Activated T-helper 17 cell treated with anti-CD3 and anti-CD28 coated beads, Interleukin-2, amount 50 U/mL, for 72 hours (primary cell): Measurements from ENCODE around the gene CDH16. TPM values are rescaled to one million over a fixed set of nuclear protein-coding genes. Genes with fewer than 3 reads are reported as not detected.
"Not testable (repeated sequence)": the region's sequence is repeated elsewhere in the genome, so short reads cannot be mapped to it uniquely, and the experiment has no call there.

Experiments used
- ATAC-seq: fragments of 150-1000 bp; cut with Tn5 transposase; replicated peaks from 2 replicates; pipeline ENCODE4 v1.10.0; 2021; ENCODE audit warnings: mild to moderate bottlenecking, moderate library complexity
- H3K27ac Mint-ChIP-seq: one replicate; pipeline ENCODE4 v1.8.0; 2022; ENCODE audit warnings: mixed read lengths
- H3K27me3 Mint-ChIP-seq: one replicate; pipeline ENCODE4 v1.8.0; 2022; ENCODE audit warnings: mixed read lengths
- H3K36me3 Mint-ChIP-seq: one replicate; pipeline ENCODE4 v1.8.0; 2022; ENCODE audit warnings: low read depth, mild to moderate bottlenecking, mixed read lengths
- H3K4me1 Mint-ChIP-seq: one replicate; pipeline ENCODE4 v1.8.0; 2022; ENCODE audit warnings: mixed read lengths
- H3K4me3 Mint-ChIP-seq: one replicate; pipeline ENCODE4 v1.8.0; 2022; ENCODE audit warnings: mild to moderate bottlenecking, mixed read lengths
- H3K9me3 Mint-ChIP-seq: one replicate; pipeline ENCODE4 v1.8.0; 2022; ENCODE audit warnings: mixed read lengths
- total RNA-seq, 2 donors: library from RNA; stranded (reverse); gene quantifications; one replicate each; pipeline ENCODE4 v1.2.3, GENCODE V29; 2022

Gene CDH16
- total RNA-seq, 2 donors from 2014 or later = not detected

DNA sequence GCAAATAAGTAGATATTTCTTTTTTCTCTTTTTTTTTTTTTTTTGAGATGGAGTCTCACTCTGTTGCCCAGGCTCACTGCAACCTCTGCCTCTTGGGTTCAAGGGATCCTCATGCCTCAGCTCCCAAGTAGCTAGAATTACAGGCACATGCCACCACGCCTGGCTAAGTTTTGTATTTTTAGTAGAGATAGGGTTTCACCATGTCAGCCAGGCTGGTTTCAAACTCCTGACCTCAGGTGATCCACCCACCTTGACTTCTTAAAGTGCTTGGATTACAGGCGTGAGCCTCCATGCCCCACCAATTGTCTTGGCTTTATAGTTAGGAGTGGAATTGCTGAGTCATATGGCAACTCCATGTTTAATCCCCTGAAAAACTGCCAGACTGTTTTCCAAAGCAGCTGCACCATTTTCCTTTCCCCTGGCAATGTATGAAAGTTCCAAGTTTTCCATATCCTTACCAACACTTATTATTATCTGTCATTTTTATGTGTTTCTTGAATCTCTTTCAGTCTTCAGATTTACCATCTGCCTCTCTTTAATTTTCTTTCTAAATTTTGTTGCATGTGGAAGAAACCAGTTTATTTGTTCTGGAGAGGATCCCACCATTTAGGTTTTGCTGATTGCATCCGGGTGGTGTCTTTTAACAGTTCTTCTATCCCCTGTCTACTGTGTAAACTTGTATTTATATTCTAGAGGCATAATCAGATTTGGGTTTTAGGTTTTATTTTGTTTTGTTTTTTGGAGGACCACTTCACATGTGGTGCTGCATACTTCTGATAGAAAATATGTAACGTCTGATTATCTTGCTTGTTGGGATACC is 32.5 kb upstream of the CDH16 start:
- Mint-ChIP-seq H3K9me3 (peaks cover 5% of the 10 kb centered on the region), H3K4me1 (peaks cover 9% of the 10 kb centered on the region), H3K27me3 (peaks cover 36% of the 10 kb centered on the region), H3K4me3 (peak overlapping the region; percentile 3), H3K27ac (no peak overlapping the region), H3K36me3 (no peaks in the 10 kb centered on the region)
- ATAC-seq = no peak

GRCh38 chr16:66950437-66950836 is 31.8 kb upstream of the CDH16 start:
- Mint-ChIP-seq H3K4me3 (peak overlapping the region; percentile 3), H3K36me3 (no peaks in the 10 kb centered on the region), H3K4me1 (peaks cover 9% of the 10 kb centered on the region), H3K27me3 (peaks cover 36% of the 10 kb centered on the region), H3K27ac (no peak overlapping the region), H3K9me3 (peaks cover 5% of the 10 kb centered on the region)
- ATAC-seq = peak; percentile 25

DNA sequence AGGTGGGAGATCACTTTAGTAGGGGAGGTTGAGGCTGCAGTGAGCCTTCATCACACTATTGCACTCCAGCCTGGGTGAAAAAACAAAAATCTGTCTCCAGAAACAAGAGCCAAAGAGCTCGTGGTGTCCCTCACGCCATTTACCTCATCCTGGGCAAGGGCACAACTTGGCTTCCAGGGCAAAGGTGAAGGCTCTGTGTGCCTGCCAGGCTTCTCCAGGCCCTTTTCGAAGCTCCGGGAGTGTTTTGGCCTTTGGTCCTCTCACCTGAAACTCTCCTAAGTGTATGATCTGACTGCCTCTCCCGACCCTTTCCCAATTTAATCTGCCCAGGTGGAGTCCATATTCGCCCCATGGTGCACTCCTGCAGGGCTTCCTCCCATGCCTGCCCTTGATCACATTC is 30.8 kb upstream of the CDH16 start:
- no peak for ATAC-seq
- Mint-ChIP-seq H3K4me1 (peaks cover 9% of the 10 kb centered on the region), H3K4me3 (peak overlapping the region; percentile 17), H3K9me3 (peaks cover 5% of the 10 kb centered on the region), H3K27me3 (peaks cover 36% of the 10 kb centered on the region), H3K27ac (no peak overlapping the region), H3K36me3 (no peaks in the 10 kb centered on the region)

DNA sequence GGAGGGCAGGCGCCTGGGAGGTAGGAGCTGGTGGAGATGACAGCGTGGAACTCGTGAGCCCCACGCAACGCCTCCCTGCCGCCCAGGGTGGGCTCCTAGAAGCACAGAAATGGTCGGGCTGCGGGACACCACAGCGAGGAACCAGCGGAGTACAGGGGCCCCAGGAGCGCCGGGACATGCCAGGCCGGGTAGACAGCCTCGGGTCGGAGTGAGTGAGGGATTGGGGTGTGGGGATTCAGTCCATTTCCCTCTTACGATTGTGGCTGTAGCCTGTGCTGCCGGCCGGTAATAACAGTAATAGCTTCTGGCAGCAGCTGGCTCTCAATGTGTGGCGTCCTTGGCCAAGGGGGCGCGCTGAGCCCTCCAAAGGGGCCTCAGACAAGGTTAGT is 30.1 kb upstream of the CDH16 start:
- H3K4me3 Mint-ChIP-seq = peak overlapping the region; percentile 86
- no peak for ATAC-seq
- H3K4me1 Mint-ChIP-seq = peaks cover 9% of the 10 kb centered on the region

DNA sequence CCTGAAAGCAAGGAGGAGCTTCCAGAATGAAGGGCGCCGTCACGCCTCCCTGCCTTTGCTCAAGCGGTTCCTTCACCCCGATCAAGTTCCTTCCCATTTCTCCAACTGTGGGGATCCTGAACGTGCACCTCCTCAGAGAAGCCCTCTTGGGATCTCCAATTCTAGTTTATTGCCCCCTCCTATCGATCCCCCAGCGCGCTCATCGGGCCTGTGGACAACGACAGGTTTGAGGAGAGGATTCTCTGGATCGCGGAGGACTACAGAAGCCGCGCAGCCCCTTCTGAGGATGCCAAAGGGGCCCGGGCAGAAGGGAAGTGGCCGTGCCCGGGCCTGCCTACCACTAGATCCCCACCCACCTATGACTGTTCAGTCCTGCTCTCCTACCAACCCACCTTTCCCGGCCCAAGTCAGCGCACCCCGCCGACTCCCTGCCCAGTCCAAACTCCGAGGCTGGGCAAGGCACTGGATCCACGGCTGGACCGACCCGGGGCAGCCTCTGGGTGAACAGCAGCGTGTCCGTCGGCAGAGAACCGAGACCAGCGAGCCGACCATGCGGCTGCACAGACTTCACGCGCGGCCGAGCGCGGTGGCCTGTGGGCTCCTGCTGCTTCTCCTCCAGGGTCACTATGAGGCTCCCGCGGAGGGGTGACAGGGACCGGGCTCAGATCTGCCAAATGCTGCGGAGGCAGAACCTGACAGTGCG is 29.6 kb upstream of the CDH16 start:
- peaks cover under 1% of the 10 kb centered on the region for H3K36me3 Mint-ChIP-seq
- H3K4me1 Mint-ChIP-seq = peaks cover 9% of the 10 kb centered on the region
- H3K27me3 Mint-ChIP-seq = peaks cover 31% of the 10 kb centered on the region
- peak overlapping the region; percentile 86 for H3K4me3 Mint-ChIP-seq
- H3K9me3 Mint-ChIP-seq = peaks cover 5% of the 10 kb centered on the region
- ATAC-seq = peak; percentile 14
- no peak overlapping the region for H3K27ac Mint-ChIP-seq

More for the DNA sequence above, 30.1 kb upstream of the CDH16 start:
- no peak overlapping the region for H3K27ac Mint-ChIP-seq
- peaks cover 34% of the 10 kb centered on the region for H3K27me3 Mint-ChIP-seq
- H3K9me3 Mint-ChIP-seq = peaks cover 5% of the 10 kb centered on the region
- no peaks in the 10 kb centered on the region for H3K36me3 Mint-ChIP-seq

GRCh38 chr16:66947302-66948065 is 28.8 kb upstream of the CDH16 start:
- H3K27ac Mint-ChIP-seq = peak overlapping the region; percentile 18
- H3K27me3 Mint-ChIP-seq = peaks cover 27% of the 10 kb centered on the region
- peak; percentile 89 for ATAC-seq
- H3K4me3 Mint-ChIP-seq = peak overlapping the region; percentile 86
- peaks cover 8% of the 10 kb centered on the region for H3K36me3 Mint-ChIP-seq
- H3K9me3 Mint-ChIP-seq = peaks cover 5% of the 10 kb centered on the region
- H3K4me1 Mint-ChIP-seq = peaks cover 9% of the 10 kb centered on the region

- peaks cover 27% of the 10 kb centered on the region for H3K27me3 Mint-ChIP-seq
- peaks cover 5% of the 10 kb centered on the region for H3K9me3 Mint-ChIP-seq
- ATAC-seq = no peak
- peaks cover 14% of the 10 kb centered on the region for H3K36me3 Mint-ChIP-seq
- peak overlapping the region; percentile 86 for H3K4me3 Mint-ChIP-seq
- peak overlapping the region; percentile 18 for H3K27ac Mint-ChIP-seq
- peaks cover 9% of the 10 kb centered on the region for H3K4me1 Mint-ChIP-seq
Measured at GRCh38 chr16:66946974-66947301, 28.3 kb upstream of the CDH16 start.

DNA sequence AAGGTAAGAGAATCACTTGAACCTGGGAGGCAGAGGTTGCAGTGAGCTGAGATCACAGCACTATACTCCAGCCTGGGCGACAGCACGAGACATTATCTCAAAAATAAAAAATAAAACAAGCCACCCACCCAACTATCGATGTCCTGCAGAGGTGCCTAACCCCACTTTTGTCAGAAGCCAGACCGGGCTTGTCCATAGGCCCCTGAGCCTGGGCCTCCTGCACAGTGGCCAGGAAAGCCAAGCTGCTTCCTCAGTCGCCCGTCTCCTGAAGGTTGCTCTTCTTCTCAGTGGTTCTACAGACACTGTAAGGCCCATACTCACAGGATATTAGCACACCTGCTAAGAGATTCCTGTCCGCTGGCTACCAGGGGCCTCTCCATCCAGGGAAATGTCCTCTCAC is 27.9 kb upstream of the CDH16 start:
- Mint-ChIP-seq H3K4me1 (peaks cover 9% of the 10 kb centered on the region), H3K9me3 (peaks cover 3% of the 10 kb centered on the region), H3K27ac (no peak overlapping the region)

DNA sequence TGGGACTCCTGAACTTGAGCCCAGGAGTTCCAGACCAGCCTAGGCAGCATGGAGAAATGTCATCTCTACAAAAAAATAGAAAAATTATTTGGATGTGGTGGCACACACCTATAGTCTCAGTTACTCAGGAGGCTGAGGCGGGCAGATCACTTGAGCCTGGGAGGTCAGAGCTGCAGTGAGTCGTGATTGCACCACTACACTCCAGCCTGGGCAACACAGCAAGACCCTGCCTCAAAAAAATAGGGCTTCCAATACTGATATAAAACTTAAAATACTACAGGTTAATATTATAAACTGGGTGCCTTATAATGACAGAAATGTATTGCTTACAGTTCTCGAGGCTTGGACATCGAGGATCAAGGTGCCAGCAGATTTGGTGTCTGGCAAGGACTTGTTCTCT is 27.3 kb upstream of the CDH16 start:
- Mint-ChIP-seq H3K27ac (no peak overlapping the region), H3K27me3 (peaks cover 19% of the 10 kb centered on the region), H3K9me3 (no peaks in the 10 kb centered on the region), H3K4me1 (peaks cover 9% of the 10 kb centered on the region), H3K36me3 (peaks cover 24% of the 10 kb centered on the region), H3K4me3 (no peak overlapping the region)
- no peak for ATAC-seq

More for the DNA sequence above, 27.9 kb upstream of the CDH16 start:
- no peak overlapping the region for H3K4me3 Mint-ChIP-seq
- H3K27me3 Mint-ChIP-seq = peaks cover 23% of the 10 kb centered on the region
- peaks cover 17% of the 10 kb centered on the region for H3K36me3 Mint-ChIP-seq
- ATAC-seq = no peak

- not testable (repeated sequence) for ATAC-seq, H3K4me1 Mint-ChIP-seq, H3K4me3 Mint-ChIP-seq, H3K27ac Mint-ChIP-seq, H3K9me3 Mint-ChIP-seq
- Mint-ChIP-seq H3K36me3 (peaks cover 29% of the 10 kb centered on the region), H3K27me3 (peaks cover 16% of the 10 kb centered on the region)
Measured at GRCh38 chr16:66944971-66945370, 26.3 kb upstream of the CDH16 start.

GRCh38 chr16:66944054-66944441 is 25.4 kb upstream of the CDH16 start:
- H3K36me3 Mint-ChIP-seq = peaks cover 34% of the 10 kb centered on the region

GRCh38 chr16:66943426-66944053 is 24.9 kb upstream of the CDH16 start:
- Mint-ChIP-seq H3K4me3 (no peak overlapping the region), H3K4me1 (peaks cover 9% of the 10 kb centered on the region), H3K27me3 (peaks cover 5% of the 10 kb centered on the region), H3K36me3 (peaks cover 34% of the 10 kb centered on the region), H3K9me3 (no peaks in the 10 kb centered on the region), H3K27ac (no peak overlapping the region)
- ATAC-seq = no peak

More at GRCh38 chr16:66944054-66944441, 25.4 kb upstream of the CDH16 start:
- no peak for ATAC-seq
- no peaks in the 10 kb centered on the region for H3K9me3 Mint-ChIP-seq
- peaks cover 10% of the 10 kb centered on the region for H3K27me3 Mint-ChIP-seq
- no peak overlapping the region for H3K4me3 Mint-ChIP-seq
- peaks cover 9% of the 10 kb centered on the region for H3K4me1 Mint-ChIP-seq
- no peak overlapping the region for H3K27ac Mint-ChIP-seq

DNA sequence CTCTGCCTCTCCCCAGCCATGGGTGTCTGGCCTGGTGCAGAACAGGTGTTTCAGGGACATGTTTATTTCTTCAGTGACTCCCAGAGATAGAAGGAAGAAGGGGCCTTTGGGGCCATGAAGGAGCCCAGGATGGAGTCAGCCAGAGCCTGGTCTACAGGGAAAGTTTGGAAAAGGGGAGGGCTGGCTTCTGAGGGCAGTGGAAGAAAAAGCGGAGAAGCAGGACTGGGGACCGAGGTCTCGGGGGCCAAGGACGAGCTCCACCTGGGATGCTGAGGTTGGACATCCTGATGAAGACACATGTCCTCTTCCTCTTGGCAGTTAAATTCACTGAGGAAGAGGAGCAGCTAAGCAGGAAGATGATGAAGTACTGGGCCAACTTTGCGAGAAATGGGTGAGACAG is 24.3 kb upstream of the CDH16 start:
- no peak for ATAC-seq
- Mint-ChIP-seq H3K27me3 (no peaks in the 10 kb centered on the region), H3K27ac (no peak overlapping the region), H3K9me3 (no peaks in the 10 kb centered on the region), H3K36me3 (peaks cover 34% of the 10 kb centered on the region), H3K4me1 (peaks cover 9% of the 10 kb centered on the region), H3K4me3 (no peak overlapping the region)

DNA sequence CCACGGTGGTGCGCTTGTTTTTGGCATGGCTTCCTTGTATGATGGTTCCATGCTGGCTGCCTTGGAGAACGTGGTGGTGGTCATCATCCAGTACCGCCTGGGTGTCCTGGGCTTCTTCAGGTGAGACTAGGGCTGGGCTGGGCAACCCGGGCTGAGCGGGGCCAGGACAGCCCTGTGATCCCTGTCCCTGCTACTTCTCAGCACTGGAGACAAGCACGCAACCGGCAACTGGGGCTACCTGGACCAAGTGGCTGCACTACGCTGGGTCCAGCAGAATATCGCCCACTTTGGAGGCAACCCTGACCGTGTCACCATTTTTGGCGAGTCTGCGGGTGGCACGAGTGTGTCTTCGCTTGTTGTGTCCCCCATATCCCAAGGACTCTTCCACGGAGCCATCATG is 21.6 kb upstream of the CDH16 start:
- Mint-ChIP-seq H3K4me3 (no peak overlapping the region), H3K36me3 (peaks cover 53% of the 10 kb centered on the region), H3K9me3 (no peaks in the 10 kb centered on the region), H3K27ac (no peak overlapping the region), H3K4me1 (peaks cover 8% of the 10 kb centered on the region), H3K27me3 (no peaks in the 10 kb centered on the region)
- ATAC-seq = no peak
